Trophoblast cell (in vitro differentiated cells and primary cell): Measurements from ENCODE around the gene UBXN10.

Source experiments
- DNase-seq, 2 donors: peaks; one replicate each; pipeline ENCODE4 v3.0.0-alpha.2; 2016
- H2AFZ ChIP-seq: 2 replicates; pipeline ENCODE4 v1.6.1; 2013; ENCODE audit warnings: low read length, moderate library complexity, mild to moderate bottlenecking; ENCODE audit not compliant: insufficient read depth, poor library complexity
- H2AK5ac ChIP-seq: 2 replicates; pipeline ENCODE4 v1.6.1; 2013; ENCODE audit warnings: mild to moderate bottlenecking, low read length
- H2BK120ac ChIP-seq: 2 replicates; pipeline ENCODE4 v1.6.1; 2013; ENCODE audit warnings: low read length, mild to moderate bottlenecking, moderate library complexity; ENCODE audit not compliant: insufficient read depth, poor library complexity
- H2BK12ac ChIP-seq: 2 replicates; pipeline ENCODE4 v1.6.1; 2013; ENCODE audit warnings: mild to moderate bottlenecking, low read length, moderate library complexity
- H2BK5ac ChIP-seq: 2 replicates; pipeline ENCODE4 v1.6.1; 2013; ENCODE audit warnings: low read length, low read depth, moderate library complexity, mild to moderate bottlenecking; ENCODE audit not compliant: poor library complexity
- H3K14ac ChIP-seq: 2 replicates; pipeline ENCODE4 v1.6.1; 2013; ENCODE audit warnings: mild to moderate bottlenecking, low read length
- H3K18ac ChIP-seq: 2 replicates; pipeline ENCODE4 v1.6.1; 2013; ENCODE audit warnings: mild to moderate bottlenecking, low read length
- H3K23ac ChIP-seq: 2 replicates; pipeline ENCODE4 v1.6.1; 2013; ENCODE audit warnings: low read length
- H3K27ac ChIP-seq: 2 replicates; pipeline ENCODE4 v1.5.1; 2013; ENCODE audit warnings: low read depth, mild to moderate bottlenecking, inconsistent platforms, low read length, moderate library complexity
- H3K27me3 ChIP-seq: 2 replicates; pipeline ENCODE4 v1.6.1; 2013; ENCODE audit warnings: inconsistent platforms, mild to moderate bottlenecking, low read length, moderate library complexity; ENCODE audit not compliant: insufficient read depth
- H3K36me3 ChIP-seq, 2 experiments: 1 replicate in 1 of 2; 2 replicates in 1 of 2; pipeline ENCODE4 v1.6.1; 2013; ENCODE audit warnings: low read length in 2 of 2, mild to moderate bottlenecking in 2 of 2, moderate library complexity in 1 of 2; ENCODE audit not compliant: insufficient read depth in 2 of 2, control insufficient read depth in 1 of 2
- H3K4ac ChIP-seq: 2 replicates; pipeline ENCODE4 v1.6.1; 2013; ENCODE audit warnings: low read depth, mild to moderate bottlenecking, low read length, moderate library complexity
- H3K4me1 ChIP-seq, 2 experiments: 1 replicate in 1 of 2; 2 replicates in 1 of 2; pipeline ENCODE4 v1.6.1; 2013; ENCODE audit warnings: low read length in 2 of 2, mild to moderate bottlenecking in 2 of 2, moderate library complexity in 1 of 2; ENCODE audit not compliant: insufficient read depth in 2 of 2, control insufficient read depth in 1 of 2
- H3K4me2 ChIP-seq: 2 replicates; pipeline ENCODE4 v1.6.1; 2013; ENCODE audit warnings: inconsistent platforms, mild to moderate bottlenecking, low read length, moderate library complexity
- H3K4me3 ChIP-seq: 2 replicates; pipeline ENCODE4 v1.5.1; 2013; ENCODE audit warnings: mild to moderate bottlenecking, low read depth, low read length, inconsistent platforms
- H3K79me1 ChIP-seq: one replicate; pipeline ENCODE4 v1.6.1; 2013; ENCODE audit warnings: low read length
- H3K79me2 ChIP-seq: 2 replicates; pipeline ENCODE4 v1.6.1; 2013; ENCODE audit warnings: low read length, mild to moderate bottlenecking; ENCODE audit not compliant: control insufficient read depth, insufficient read depth, poor library complexity
- H3K9ac ChIP-seq: 2 replicates; pipeline ENCODE4 v1.6.1; 2013; ENCODE audit warnings: mild to moderate bottlenecking, low read length
- H3K9me3 ChIP-seq: 2 replicates; pipeline ENCODE4 v1.6.1; 2013; ENCODE audit warnings: low read depth, mild to moderate bottlenecking, control low read depth, inconsistent platforms, low read length; ENCODE audit not compliant: insufficient read depth
- H4K12ac ChIP-seq: 2 replicates; pipeline ENCODE4 v1.6.1; 2013; ENCODE audit warnings: low read depth, mild to moderate bottlenecking, low read length, moderate library complexity
- H4K8ac ChIP-seq: 2 replicates; pipeline ENCODE4 v1.6.1; 2013; ENCODE audit warnings: low read depth, mild to moderate bottlenecking, low read length, moderate library complexity
- H4K91ac ChIP-seq: one replicate; pipeline ENCODE4 v1.6.1; 2013; ENCODE audit warnings: low read depth, mild to moderate bottlenecking, low read length, moderate library complexity
- WGBS: extraction: QIAGEN DNeasy Blood & Tissue Kit; methylation state at CpG from one replicate; pipeline ENCODE4 v1.1.7; 2013; ENCODE audit warnings: missing lambda C conversion rate; ENCODE audit not compliant: insufficient read length, insufficient coverage; ENCODE audit errors: extremely low coverage; 5-methylcytosine and 5-hydroxymethylcytosine counted together

Gene UBXN10

GRCh38 chr1:20154301-20154831 is 31.5 kb upstream of the UBXN10 start:
- H3K14ac ChIP-seq = no peak overlapping the region
- no peak overlapping the region for H3K23ac ChIP-seq
- no peak for DNase-seq
- H3K4ac ChIP-seq = no peak overlapping the region
- H2BK12ac ChIP-seq = no peak overlapping the region
- no peaks in the 10 kb centered on the region for H3K36me3 ChIP-seq
- H3K27ac ChIP-seq = no peak overlapping the region
- H2AFZ ChIP-seq = no peak overlapping the region
- no peak overlapping the region for H3K9ac ChIP-seq
- no peak overlapping the region for H3K4me2 ChIP-seq
- no CpG with 5 or more reads among the region's 18 CpGs for WGBS
- H3K4me1 ChIP-seq = peaks cover 0 to 6% of the 10 kb centered on the region in 2 experiments
- no peak overlapping the region for H3K18ac ChIP-seq
- H4K8ac ChIP-seq = no peak overlapping the region
- no peak overlapping the region for H3K4me3 ChIP-seq
- H3K79me2 ChIP-seq = no peaks in the 10 kb centered on the region
- H4K91ac ChIP-seq = peak overlapping the region; percentile 20
- no peaks in the 10 kb centered on the region for H3K27me3 ChIP-seq
- H4K12ac ChIP-seq = no peak overlapping the region
- no peaks in the 10 kb centered on the region for H3K79me1 ChIP-seq
- H2AK5ac ChIP-seq = no peak overlapping the region
- no peak overlapping the region for H2BK5ac ChIP-seq
- H3K9me3 ChIP-seq = peaks cover 2% of the 10 kb centered on the region
- H2BK120ac ChIP-seq = no peak overlapping the region

GRCh38 chr1:20158358-20159070 is 27.4 kb upstream of the UBXN10 start:
- H3K9ac ChIP-seq = no peak overlapping the region
- H4K12ac ChIP-seq = no peak overlapping the region
- no peak overlapping the region for H3K23ac ChIP-seq
- DNase-seq = peak in 1 of 2 donors; percentile 18
- H3K9me3 ChIP-seq = peaks cover 16% of the 10 kb centered on the region
- no peak overlapping the region for H2AK5ac ChIP-seq
- no peak overlapping the region for H2BK5ac ChIP-seq
- no peak overlapping the region for H3K18ac ChIP-seq
- H4K8ac ChIP-seq = no peak overlapping the region
- no peak overlapping the region for H2AFZ ChIP-seq
- no peaks in the 10 kb centered on the region for H3K36me3 ChIP-seq
- no peak overlapping the region for H4K91ac ChIP-seq
- no peak overlapping the region for H3K14ac ChIP-seq
- H2BK12ac ChIP-seq = no peak overlapping the region
- H3K27me3 ChIP-seq = no peaks in the 10 kb centered on the region
- H3K4ac ChIP-seq = no peak overlapping the region
- no peaks in the 10 kb centered on the region for H3K79me2 ChIP-seq
- H3K4me3 ChIP-seq = no peak overlapping the region
- no peak overlapping the region for H3K27ac ChIP-seq
- no peak overlapping the region for H3K4me2 ChIP-seq
- H3K79me1 ChIP-seq = no peaks in the 10 kb centered on the region
- H2BK120ac ChIP-seq = no peak overlapping the region
- no CpG with 5 or more reads among the region's 7 CpGs for WGBS
- peaks cover 0 to 2% of the 10 kb centered on the region in 2 experiments for H3K4me1 ChIP-seq

- Histone ChIP-seq H4K12ac (no peak overlapping the region), H3K4me2 (no peak overlapping the region), H3K79me1 (no peaks in the 10 kb centered on the region), H3K79me2 (no peaks in the 10 kb centered on the region), H3K9ac (no peak overlapping the region), H3K4me1 (no peaks in the 10 kb centered on the region), H2AK5ac (no peak overlapping the region), H3K36me3 (no peaks in the 10 kb centered on the region), H3K23ac (no peak overlapping the region), H3K4me3 (no peak overlapping the region), H2BK12ac (no peak overlapping the region), H2BK120ac (no peak overlapping the region), H3K9me3 (peaks cover 22% of the 10 kb centered on the region), H3K4ac (no peak overlapping the region), H3K14ac (no peak overlapping the region), H4K91ac (no peak overlapping the region), H2AFZ (no peak overlapping the region), H3K27ac (no peak overlapping the region), H3K18ac (no peak overlapping the region), H3K27me3 (no peaks in the 10 kb centered on the region), H4K8ac (no peak overlapping the region), H2BK5ac (no peak overlapping the region)
- DNase-seq = no peak
- WGBS = no CpG with 5 or more reads among the region's 1 CpG
These were observed 25.9 kb upstream of the UBXN10 start for GRCh38 chr1:20160034-20160433.

- H2BK12ac ChIP-seq = no peak overlapping the region
- no peak overlapping the region for H3K18ac ChIP-seq
- H4K8ac ChIP-seq = no peak overlapping the region
- H3K14ac ChIP-seq = no peak overlapping the region
- H2AFZ ChIP-seq = no peak overlapping the region
- no peaks in the 10 kb centered on the region for H3K36me3 ChIP-seq
- no peak for DNase-seq
- H3K27ac ChIP-seq = no peak overlapping the region
- H3K4me1 ChIP-seq = no peaks in the 10 kb centered on the region
- no peaks in the 10 kb centered on the region for H3K27me3 ChIP-seq
- no peak overlapping the region for H2BK5ac ChIP-seq
- H2BK120ac ChIP-seq = no peak overlapping the region
- no peak overlapping the region for H3K9ac ChIP-seq
- H3K4ac ChIP-seq = no peak overlapping the region
- no peak overlapping the region for H4K12ac ChIP-seq
- no peak overlapping the region for H3K23ac ChIP-seq
- H3K79me2 ChIP-seq = no peaks in the 10 kb centered on the region
- no peak overlapping the region for H3K4me2 ChIP-seq
- no peak overlapping the region for H2AK5ac ChIP-seq
- no peak overlapping the region for H4K91ac ChIP-seq
- peaks cover 18% of the 10 kb centered on the region for H3K9me3 ChIP-seq
- H3K4me3 ChIP-seq = no peak overlapping the region
- no peaks in the 10 kb centered on the region for H3K79me1 ChIP-seq
- WGBS = no CpG with 5 or more reads among the region's 15 CpGs
These were observed 21.1 kb upstream of the UBXN10 start for GRCh38 chr1:20164694-20165202.
